Dermis microvascular lymphatic vessel endothelial cell (primary cell): ENCODE measurements around the gene ACTR8. TPM values are rescaled to one million over a fixed set of nuclear protein-coding genes. Genes with fewer than 3 reads are reported as not detected.

ENCODE experiments used
- total RNA-seq: library from RNA; depleted of rRNA; stranded (reverse); fragments of >200 nt; gene quantifications from 2 replicates; pipeline ENCODE4 v1.2.1, GENCODE V29; 2014

Gene ACTR8
- total RNA-seq, 1 donor from 2014 or later: 24.9 TPM

Other genes with a start within 250 kb of the ACTR8 start
- gene CHDH, start 35.7 kb downstream of the ACTR8 start, total RNA-seq: 0.25 and 0.26 TPM in 2 replicates
- gene IL17RB, start 35.6 kb downstream of the ACTR8 start, total RNA-seq: 0.13 TPM in 2 replicates
- gene SELENOK, start 9.7 kb upstream of the ACTR8 start, total RNA-seq: 15.6 and 20.3 TPM in 2 replicates
- not detected in 2 replicates for gene CACNA2D3, start 240.4 kb upstream of the ACTR8 start, total RNA-seq